Peyer's patch (tissue), 4 donors: ENCODE measurements around the gene PRR15L.

Experiments used
- CTCF ChIP-seq, 6 experiments: fragments of 450-650 bp in 4 of 6; fragments of 200-600 bp in 2 of 6; sonication (generic) in 1 of 6; IDR thresholded peaks; one replicate each; pipeline ENCODE4 v1.5.1; 2017 to 2019; ENCODE audit warnings: antibody characterized with exemption in 6 of 6, mild to moderate bottlenecking in 3 of 6, moderate library complexity in 1 of 6
- POLR2A ChIP-seq, 2 donors: fragments of 450-650 bp; IDR thresholded peaks; one replicate each; pipeline ENCODE4 v1.5.1; 2017; ENCODE audit warnings: antibody characterized with exemption in 2 of 2, mild to moderate bottlenecking in 2 of 2, moderate library complexity in 2 of 2

DNA sequence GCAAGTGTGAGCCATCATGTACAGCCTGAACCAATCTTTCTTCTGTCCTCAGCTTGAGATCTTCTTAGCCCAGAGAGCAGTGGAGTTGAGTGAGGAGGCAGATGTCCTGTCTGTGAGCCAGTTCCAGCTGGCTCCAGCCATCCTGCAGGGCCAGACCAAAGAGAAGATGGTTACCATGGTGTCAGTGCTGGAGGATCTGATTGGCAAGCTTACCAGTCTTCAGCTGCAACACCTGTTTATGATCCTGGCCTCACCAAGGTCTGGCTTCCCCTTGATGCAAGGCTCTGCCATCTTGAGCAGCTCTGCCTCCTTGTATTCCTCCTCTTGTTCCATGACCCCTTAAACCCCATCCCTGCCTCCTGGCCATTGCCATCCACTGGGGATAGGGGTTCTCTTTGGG, 22.9 kb upstream of the PRR15L start:
- no peak for TF ChIP-seq CTCF (IDR thresholded peaks at IDR 0.05)
- no peak for TF ChIP-seq POLR2A (IDR thresholded peaks at IDR 0.05)
